NOMO-1 (cell line): Measurements from ENCODE around the gene TST.

Experiments used
- DNase-seq, 2 experiments: peaks; one replicate each; lab custom pipeline; 2025; ENCODE audit not compliant: unreplicated experiment in 2 of 2; lab: John Stamatoyannopoulos, UW

TST gene

DNA sequence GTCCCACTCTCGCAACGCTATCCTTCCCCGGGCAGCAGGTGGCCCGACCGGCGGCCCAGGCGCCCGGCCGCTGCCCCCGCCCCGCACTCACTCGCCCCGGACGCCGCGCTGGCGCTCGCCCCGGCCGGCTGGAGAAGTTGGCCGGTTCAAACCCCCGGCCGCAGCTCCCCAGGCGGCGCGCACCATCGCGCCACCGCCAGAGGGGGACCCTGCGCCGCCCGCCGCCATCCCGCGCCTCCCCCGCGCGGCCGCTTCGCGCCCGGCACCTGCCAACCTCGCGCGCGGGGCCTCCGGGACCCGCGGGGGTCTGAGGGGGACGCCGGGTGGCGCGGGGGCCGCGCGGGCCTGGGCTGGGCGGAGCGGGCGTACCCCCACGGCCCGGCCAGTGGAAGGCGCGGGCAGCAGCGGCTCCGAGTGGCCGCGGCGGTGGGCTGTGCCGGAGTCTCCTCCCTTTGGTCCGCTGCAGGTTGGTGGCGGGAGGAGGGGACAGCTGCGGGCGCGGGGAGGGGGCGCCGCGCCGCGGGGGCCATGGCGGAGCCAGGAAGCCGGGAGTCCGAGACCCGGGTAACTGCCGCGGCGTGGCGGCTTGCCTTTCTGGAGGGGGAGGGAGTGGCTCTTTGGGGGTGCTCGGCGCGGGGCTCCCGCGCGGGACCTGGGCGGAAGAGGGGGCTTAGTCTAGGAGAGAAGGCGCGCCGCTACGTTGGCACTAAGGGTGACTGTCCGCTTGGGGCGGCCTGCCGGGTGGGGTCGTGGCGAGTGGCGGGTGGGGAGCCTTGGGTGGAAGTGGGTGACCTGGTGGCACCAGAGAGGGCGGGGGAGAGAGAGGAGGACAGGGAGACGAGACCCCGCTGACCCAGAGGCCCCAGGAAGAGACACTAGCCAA lies at the start of gene TST, which contains the start of gene MPST:
Gene TST, minus strand, starts transcription at position 139 of the 883 bp plus-strand sequence. CDS start 715 bp downstream, outside the sequence.
Gene MPST, plus strand, starts transcription at position 434 of the 883 bp plus-strand sequence. Its CDS starts 95 bp downstream, at position 529.
- DNase-seq: peak; percentile 66 to 67

- no peak for DNase-seq
Measured at GRCh38 chr22:37068859-37069258, 49.6 kb upstream of the TST start.

- DNase-seq: no peak
Measured at GRCh38 chr22:37067428-37067827, 48.2 kb upstream of the TST start.

DNA sequence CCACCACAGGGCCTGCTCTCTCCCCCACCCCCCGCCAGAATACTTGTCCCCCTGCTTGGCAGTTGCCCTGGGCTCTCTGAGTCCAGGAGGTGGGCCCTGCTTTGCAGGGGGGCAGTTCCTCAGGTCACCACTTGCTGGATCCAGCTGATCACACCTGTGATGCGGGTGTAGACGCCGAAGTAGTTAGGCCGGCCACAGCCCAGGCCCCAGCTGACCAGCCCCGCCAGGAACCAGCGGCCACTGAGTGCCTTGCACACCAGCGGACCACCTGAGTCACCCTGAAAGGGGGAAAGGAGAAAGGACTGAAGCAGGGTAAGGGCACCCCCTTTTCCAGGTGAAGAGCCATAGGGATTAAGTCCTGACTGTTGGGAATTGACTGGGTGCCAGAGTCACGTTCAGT lies 46.7 kb upstream of the TST start:
- DNase-seq: no peak

GRCh38 chr22:37065180-37065579 lies 45.9 kb upstream of the TST start:
- no peak for DNase-seq

DNA sequence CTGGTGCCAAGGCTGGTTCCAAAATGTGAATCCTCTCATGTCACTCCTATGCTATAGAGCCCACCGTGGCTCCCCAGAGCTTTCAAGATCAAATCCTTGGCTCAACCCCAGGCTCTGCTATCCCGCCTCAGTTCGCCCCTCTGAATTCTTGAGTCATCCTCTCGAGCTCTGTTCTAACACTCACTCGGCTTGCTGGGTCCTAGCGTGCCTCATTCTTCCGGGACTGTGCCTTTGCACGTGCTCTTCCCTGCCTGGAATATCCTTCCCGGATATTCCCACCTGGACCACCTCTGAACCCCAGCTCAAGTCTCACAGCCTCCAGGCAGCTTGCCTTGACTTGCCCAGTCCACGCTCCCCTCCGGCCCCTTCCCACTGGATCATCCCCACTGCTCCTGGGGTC lies 45.3 kb upstream of the TST start:
- no peak for DNase-seq

- DNase-seq: no peak
Measured at GRCh38 chr22:37063431-37064420, 44.5 kb upstream of the TST start.

DNA sequence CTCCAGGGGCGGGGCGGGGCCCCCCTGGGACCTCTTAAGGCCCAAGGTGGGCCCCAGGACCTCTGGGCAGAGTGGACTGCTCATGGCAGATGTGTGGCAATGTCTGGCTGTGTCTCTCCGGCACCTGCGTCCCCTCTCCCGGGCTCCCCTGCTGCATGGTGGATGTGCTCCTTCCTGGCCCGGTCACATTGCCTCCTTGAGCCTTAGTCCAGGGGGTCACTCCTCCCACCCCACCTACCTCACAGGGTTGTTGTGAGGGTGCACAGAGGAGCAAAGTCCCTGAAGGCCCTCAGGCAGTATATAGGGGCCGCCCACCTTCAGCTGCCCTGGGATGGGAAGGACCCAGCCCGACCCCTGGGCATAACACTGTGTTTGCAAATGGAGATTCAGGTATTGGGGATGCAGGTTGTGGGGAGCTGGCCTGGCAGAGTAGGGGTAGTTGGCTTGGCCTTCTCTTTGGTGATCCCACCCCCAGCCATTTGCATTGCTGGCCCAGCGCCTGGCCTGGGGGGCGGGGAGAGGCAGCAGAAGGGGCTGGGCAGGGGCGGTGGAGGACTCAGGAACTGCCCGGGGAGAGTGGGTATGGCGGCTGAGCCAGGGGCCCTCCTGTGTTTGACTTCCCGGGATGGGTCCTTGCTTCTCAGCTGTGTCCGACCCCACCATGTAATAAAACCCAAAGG lies 43.6 kb upstream of the TST start:
- no peak for DNase-seq

- no peak for DNase-seq
Measured at GRCh38 chr22:37062376-37062675, 43.1 kb upstream of the TST start.

GRCh38 chr22:37061611-37062375 lies 42.5 kb upstream of the TST start:
- no peak for DNase-seq

- no peak for DNase-seq
Measured at GRCh38 chr22:37060801-37061610, 41.8 kb upstream of the TST start.

- DNase-seq: no peak
Measured at GRCh38 chr22:37059876-37060449, 40.7 kb upstream of the TST start.

DNA sequence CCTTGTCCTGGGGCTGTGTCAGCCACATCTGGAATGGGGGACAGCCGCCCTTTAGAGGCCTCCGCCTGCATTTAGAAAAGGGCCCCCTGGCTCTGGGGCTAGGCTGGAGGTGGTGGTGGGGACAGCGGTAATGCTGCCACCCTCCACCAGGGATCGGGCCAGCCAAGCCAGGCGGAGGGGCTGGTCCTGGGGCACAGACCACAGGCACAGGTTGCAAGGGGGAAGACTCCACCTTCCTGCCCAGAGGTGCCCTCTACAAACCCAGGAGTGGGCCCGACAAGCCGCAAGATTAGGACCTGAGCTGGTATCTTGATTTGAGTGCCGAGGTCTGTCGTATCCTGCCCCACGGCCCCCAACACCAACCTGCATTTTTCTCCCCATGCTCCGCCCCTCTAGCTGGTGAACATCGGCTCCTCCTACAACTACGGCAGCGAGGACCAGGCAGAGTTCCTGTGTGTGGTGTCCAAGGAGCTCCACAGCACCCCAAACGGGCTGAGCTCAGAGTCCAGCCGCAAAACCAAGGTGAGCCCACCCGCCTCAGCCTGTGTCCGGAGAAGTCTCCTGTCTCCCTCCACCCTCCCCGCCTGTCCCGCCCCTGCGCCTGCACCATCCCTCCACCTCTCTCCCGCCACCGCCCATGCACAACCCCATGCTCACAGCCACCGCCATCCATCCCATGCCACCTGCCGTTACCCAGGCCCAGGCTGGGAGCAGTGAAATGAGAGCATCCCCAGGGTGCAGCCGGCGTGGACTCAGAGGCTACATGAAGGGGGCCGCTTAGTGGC lies 39.9 kb upstream of the TST start:
- no peak for DNase-seq

DNA sequence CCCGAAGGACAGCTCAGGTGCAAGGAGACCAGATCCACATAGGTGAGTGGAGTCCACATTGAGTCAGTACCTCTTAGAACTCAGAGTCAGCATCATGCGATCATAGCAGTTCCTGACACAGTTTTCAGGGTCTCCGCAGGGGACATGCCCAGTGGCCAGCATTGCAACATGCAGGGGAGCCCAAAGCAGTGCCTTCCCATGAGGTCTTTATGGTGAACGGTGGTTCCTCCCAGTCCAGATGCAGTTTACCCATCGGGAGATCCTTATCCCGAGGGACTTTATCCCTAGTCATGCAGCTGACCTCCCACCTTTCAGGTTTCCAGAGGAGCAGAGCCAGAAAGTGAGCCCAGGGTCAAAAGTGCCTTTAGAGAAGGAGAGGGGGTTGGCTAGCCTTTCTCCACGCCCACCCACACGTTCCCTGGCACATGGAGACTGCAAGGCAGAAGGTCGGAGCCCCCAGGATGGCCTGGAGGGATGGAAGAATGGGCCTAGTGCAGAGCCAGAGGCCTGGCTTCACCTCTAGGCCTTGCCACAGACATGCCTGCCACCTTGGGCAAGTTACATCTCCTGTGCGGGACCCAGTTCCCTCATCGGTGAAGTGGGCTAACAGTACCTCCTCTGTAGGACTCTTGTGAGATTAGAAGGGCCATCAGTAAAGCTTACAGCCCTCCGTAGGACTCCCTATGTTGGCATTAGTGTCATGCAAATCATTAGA lies 38.7 kb upstream of the TST start:
- DNase-seq: no peak

DNA sequence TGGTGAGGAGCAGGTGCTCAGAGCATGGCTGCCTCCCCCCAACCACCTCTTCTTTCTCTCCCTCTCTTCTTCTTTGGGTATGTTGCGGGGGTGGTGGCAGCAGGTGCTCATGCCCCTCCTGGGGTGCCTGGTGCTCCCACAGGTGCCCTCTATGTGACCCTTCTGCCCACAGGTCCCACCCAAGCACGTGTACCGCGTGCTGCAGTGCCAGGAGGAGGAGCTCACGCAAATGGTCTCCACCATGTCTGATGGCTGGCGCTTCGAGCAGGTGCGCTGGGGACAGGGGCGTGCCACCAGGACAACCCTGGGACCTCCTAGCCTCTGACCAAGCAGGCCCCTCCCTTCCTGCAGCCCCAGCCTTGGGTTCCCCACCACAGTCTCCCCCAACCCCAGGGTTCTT lies 38.0 kb upstream of the TST start:
- DNase-seq: no peak

DNA sequence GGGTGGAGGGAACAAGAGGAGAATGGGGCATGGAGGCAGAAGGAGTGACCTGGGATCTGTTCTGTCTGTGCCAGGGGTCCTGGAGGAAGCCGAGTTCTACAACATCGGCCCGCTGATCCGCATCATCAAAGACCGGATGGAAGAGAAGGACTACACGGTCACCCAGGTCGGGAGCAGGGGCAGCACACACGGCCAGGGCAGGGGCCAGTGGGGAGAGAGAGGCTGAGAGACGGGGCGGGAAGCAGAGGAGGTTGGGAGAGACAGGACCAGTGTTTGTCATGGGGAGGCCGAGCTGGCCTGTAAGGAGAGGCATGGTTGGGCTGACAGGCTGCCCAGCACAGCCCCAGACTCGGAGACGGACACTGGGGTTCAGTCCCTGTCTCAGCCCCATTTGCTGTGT lies 37.0 kb upstream of the TST start:
- no peak for DNase-seq

- no peak for DNase-seq
Measured at GRCh38 chr22:37054600-37055365, 35.5 kb upstream of the TST start.
